GM12878 (cell line): Measurements from ENCODE around the gene NTM. TPM values are rescaled to one million over a fixed set of nuclear protein-coding genes. Genes with fewer than 3 reads are reported as not detected.
A peak's percentile ranks its signal among the peaks of the same experiment; 100 is the strongest.

Experiments used
- ATAC-seq: fragments of 200-7000 bp; cut with Tn5 transposase; 3 replicates; pipeline ENCODE4 v1.9.1; 2020; ENCODE audit warnings: mild to moderate bottlenecking, moderate library complexity
- BruUV-seq: library from RNA; stranded (reverse); fragments of 400-500 nt; replicated peaks from 2 replicates; lab custom pipeline; 2021; lab: Mats Ljungman, UMichigan
- CTCF ChIA-PET: fragments of 300-600 bp; sonication (Branson Sonifier 250); formaldehyde crosslinking; extraction: SDS; loops from one replicate; lab custom pipeline; 2021; ENCODE audit warnings: inconsistent platforms; lab: Yijun Ruan, JAX
- POLR2A ChIA-PET: fragments of 350-600 bp; formaldehyde crosslinking; extraction: SDS; loops from one replicate; lab custom pipeline; 2021; ENCODE audit warnings: inconsistent platforms; lab: Charles Lee
- RAD21 ChIA-PET: fragments of 300-600 bp; sonication (Branson Sonifier 250); formaldehyde crosslinking; loops from one replicate; lab custom pipeline; 2023; ENCODE audit warnings: antibody characterized with exemption; ENCODE audit not compliant: unreplicated experiment; lab: Charles Lee
- SMC1A ChIA-PET: fragments of 300-600 bp; sonication (Branson Sonifier 250); formaldehyde crosslinking; loops from one replicate; lab custom pipeline; 2023; ENCODE audit not compliant: unreplicated experiment, uncharacterized antibody; lab: Charles Lee
- DNase-seq: peaks from one replicate; pipeline ENCODE4 v3.0.0-alpha.2; 2011; ENCODE audit warnings: low read depth, low spot score
- FAIRE-seq: peaks from 3 replicates; lab custom pipeline; 2011; peaks lifted over from hg19 to GRCh38; lab: Jason Lieb, UNC
- H2AFZ ChIP-seq: 2 replicates; pipeline ENCODE4 v1.6.0; 2011; ENCODE audit warnings: low read depth, low read length, control low read depth; ENCODE audit not compliant: control insufficient read depth
- H3K27ac ChIP-seq: 2 replicates; pipeline ENCODE4 v1.5.1; 2011; ENCODE audit warnings: control low read depth; ENCODE audit not compliant: control insufficient read depth, insufficient read depth
- H3K27me3 ChIP-seq, 2 experiments: replicated peaks in 1 of 2; 2 replicates each; pipeline versions ENCODE4 v1.6.0 to v1.6.1; 2011; ENCODE audit warnings: low read length in 1 of 2; ENCODE audit not compliant: control insufficient read depth in 2 of 2, insufficient read depth in 2 of 2
- H3K36me3 ChIP-seq, 2 experiments: 2 replicates each; pipeline ENCODE4 v1.5.1; 2011; ENCODE audit warnings: low read length in 1 of 2; ENCODE audit not compliant: control insufficient read depth in 2 of 2, insufficient read depth in 2 of 2
- H3K4me1 ChIP-seq: 2 replicates; pipeline ENCODE4 v1.6.1; 2011; ENCODE audit warnings: mild to moderate bottlenecking, low read length, moderate library complexity, mixed read lengths; ENCODE audit not compliant: control insufficient read depth, insufficient read depth
- H3K4me2 ChIP-seq: 2 replicates; pipeline ENCODE4 v1.6.0; 2011; ENCODE audit warnings: control low read depth; ENCODE audit not compliant: control insufficient read depth, insufficient read depth
- H3K4me3 ChIP-seq: fragments of 200-600 bp; sonication (generic); 2 replicates; pipeline ENCODE4 v1.5.1; 2016
- H3K79me2 ChIP-seq: 2 replicates; pipeline ENCODE4 v1.6.0; 2011; ENCODE audit warnings: low read length; ENCODE audit not compliant: control insufficient read depth, insufficient read depth
- H3K9ac ChIP-seq: 2 replicates; pipeline ENCODE4 v1.8.0; 2011; ENCODE audit warnings: low read length, control low read depth, mixed read lengths; ENCODE audit not compliant: control insufficient read depth, insufficient read depth
- H3K9me3 ChIP-seq: replicated peaks from 3 replicates; pipeline ENCODE4 v1.5.1; 2011; ENCODE audit warnings: mild to moderate bottlenecking, low read length; ENCODE audit not compliant: control insufficient read depth, insufficient read depth
- H4K20me1 ChIP-seq: 2 replicates; pipeline ENCODE4 v1.6.0; 2011; ENCODE audit not compliant: control insufficient read depth, insufficient read depth
- BHLHE40 ChIP-seq, 2 experiments: fragments of 450-650 bp in 1 of 2; IDR thresholded peaks; 2 replicates each; pipeline ENCODE4 v1.6.1; 2011 to 2017; ENCODE audit warnings: low read depth in 2 of 2, borderline replicate concordance in 1 of 2, improper control_type of control experiment in 1 of 2, low read length in 1 of 2, mild to moderate bottlenecking in 1 of 2
- ESRRA ChIP-seq: IDR thresholded peaks from 2 replicates; pipeline ENCODE4 v1.6.1; 2012; ENCODE audit warnings: mild to moderate bottlenecking, low read length, improper control_type of control experiment
- NFYA ChIP-seq: IDR thresholded peaks from 2 replicates; pipeline ENCODE4 v1.6.1; 2011; ENCODE audit warnings: low read depth, mild to moderate bottlenecking, low read length, improper control_type of control experiment, borderline replicate concordance
- POLR2AphosphoS2 ChIP-seq: IDR thresholded peaks from 2 replicates; pipeline ENCODE4 v1.6.1; 2011; ENCODE audit warnings: low read depth, mild to moderate bottlenecking, low read length, improper control_type of control experiment, moderate library complexity
- RAD21 ChIP-seq: IDR thresholded peaks from 2 replicates; pipeline ENCODE4 v1.6.1; 2011; ENCODE audit warnings: mild to moderate bottlenecking, low read depth, low read length, moderate library complexity; ENCODE audit not compliant: insufficient read depth
- RELA ChIP-seq: fragments of 450-650 bp; IDR thresholded peaks from 2 replicates; pipeline ENCODE4 v1.8.0; 2014; ENCODE audit warnings: borderline replicate concordance; ENCODE audit not compliant: partially characterized antibody
- SMC3 ChIP-seq: IDR thresholded peaks from 2 replicates; pipeline ENCODE4 v1.6.1; 2011; ENCODE audit warnings: low read length, improper control_type of control experiment, borderline replicate concordance
- STAT1 ChIP-seq: fragments of 450-650 bp; conservative IDR thresholded peaks from 2 replicates; pipeline ENCODE4 v1.6.1; 2014; ENCODE audit warnings: antibody characterized with exemption, mild to moderate bottlenecking
- WGBS: methylation state at CpG from one replicate; pipeline ENCODE4 v1.1.6; 2016; ENCODE audit warnings: low lambda C conversion rate; ENCODE audit not compliant: insufficient replicate concordance, insufficient coverage; ENCODE audit errors: missing lambda C conversion rate; 5-methylcytosine and 5-hydroxymethylcytosine counted together
- in situ Hi-C: fragments of 300-500 bp; cut with MboI; formaldehyde crosslinking; loops from 9 replicates; pipeline ENCODE4 v1.14.3; 2018; ENCODE audit warnings: mixed read lengths
- intact Hi-C: fragments of 100-400 bp; cut with micrococcal nuclease; formaldehyde crosslinking; loops from one replicate; pipeline ENCODE4 v1.14.2; 2022; ENCODE audit not compliant: unreplicated experiment
- polyA plus RNA-seq, 11 experiments: library from polyadenylated mRNA; depleted of rRNA in 4 of 11; unstranded in 6 of 11; stranded (reverse) in 5 of 11; fragments of >200 nt; fragmentation: Nextera tagmentation in 4 of 11; fragmentation: Illumina TruSeq in 1 of 11; extraction: Ambion mirVana in 4 of 11; extraction: Trizol in 1 of 11; gene quantifications; 1 replicate in 1 of 11; 2 replicates in 10 of 11; pipeline versions ENCODE4 v1.2.1 to v1.2.3, GENCODE V29; 2011 to 2016; ENCODE audit warnings: inconsistent platforms in 2 of 11, missing spikeins in 2 of 11, low read depth in 1 of 11
- total RNA-seq, 4 experiments: library from RNA; depleted of rRNA in 3 of 4; stranded (reverse); fragments of >200 nt in 3 of 4; fragmentation: Illumina TruSeq in 1 of 4; extraction: Trizol in 1 of 4; gene quantifications; 2 replicates each; pipeline versions ENCODE4 v1.2.1 to v1.2.3, GENCODE V29; 2013 to 2021
- TF ChIP-seq, protein P1 (sequence below): fragments of 450-650 bp; IDR thresholded peaks from 2 replicates; pipeline ENCODE4 v1.6.1; 2017; ENCODE audit warnings: borderline replicate concordance
- TF ChIP-seq, protein P2 (sequence below): IDR thresholded peaks from 2 replicates; pipeline ENCODE4 v1.6.1; 2011; ENCODE audit warnings: borderline replicate concordance, low read depth, mild to moderate bottlenecking, moderate library complexity, low read length; ENCODE audit not compliant: insufficient read depth, poor library complexity, severe bottlenecking
- TF ChIP-seq, protein P3 (sequence below), 3 experiments: IDR thresholded peaks in 2 of 3; conservative IDR thresholded peaks in 1 of 3; 2 replicates each; pipeline ENCODE4 v1.5.1; 2011; ENCODE audit warnings: low read depth in 3 of 3, low read length in 3 of 3, mild to moderate bottlenecking in 3 of 3, control low read depth in 2 of 3, moderate library complexity in 2 of 3, inconsistent platforms in 1 of 3, mixed read lengths in 1 of 3; ENCODE audit not compliant: control insufficient read depth in 2 of 3, insufficient read depth in 1 of 3; ENCODE audit errors: extremely low read depth in 1 of 3
- TF ChIP-seq, protein P4 (sequence below): fragments of 450-650 bp; formaldehyde crosslinking; IDR thresholded peaks from 2 replicates; pipeline ENCODE4 v1.4.0; 2020; ENCODE audit warnings: mild to moderate bottlenecking, moderate library complexity

NTM gene
- total and polyA plus RNA-seq, 10 of the 15 experiments (the other 5 are each of a cell fraction or from before 2014, with no cell fraction given): not detected

DNA sequence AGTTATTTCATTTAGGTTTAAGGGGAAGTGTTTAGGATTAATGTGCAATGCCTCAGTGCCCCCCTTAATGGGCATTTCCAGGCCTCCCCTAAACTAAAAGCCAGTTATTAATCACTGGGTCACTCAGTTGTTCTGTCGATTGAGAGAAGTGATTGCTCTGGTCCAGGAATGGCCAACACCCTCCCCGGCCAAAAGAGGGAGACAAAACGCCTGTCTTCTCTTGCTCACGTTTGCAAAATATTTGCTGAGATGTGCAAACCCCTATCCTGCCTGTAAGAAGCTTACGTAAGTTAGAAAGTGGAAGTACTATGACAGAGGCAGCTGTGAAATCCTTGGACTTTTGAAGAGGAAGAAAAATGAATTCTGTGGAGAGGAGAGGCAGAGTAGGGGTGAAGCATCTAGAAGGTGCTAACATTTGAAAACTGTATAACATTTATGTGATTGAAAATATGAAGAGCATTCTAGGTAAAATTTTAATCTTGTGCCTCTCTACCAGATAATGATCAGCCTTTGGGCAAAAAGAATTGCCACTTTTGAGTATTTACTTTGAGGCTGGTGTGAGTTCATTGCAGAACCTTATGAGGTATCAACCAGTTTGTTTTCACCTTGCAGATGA is 37.7 kb downstream of the NTM start:
- no peak for FAIRE-seq

More for the DNA sequence above, 37.7 kb downstream of the NTM start:
- no TSS peak for BruUV-seq
- ATAC-seq: peak; percentile 74
- Histone ChIP-seq H3K4me3 (no peak overlapping the region), H3K79me2 (no peaks in the 10 kb centered on the region), H2AFZ (no peak overlapping the region), H4K20me1 (no peaks in the 10 kb centered on the region), H3K4me2 (no peak overlapping the region), H3K9me3 (no peaks in the 10 kb centered on the region), H3K27ac (no peak overlapping the region), H3K27me3 (no peaks in the 10 kb centered on the region; a peak in 1 of 4 replicates), H3K36me3 (no peaks in the 10 kb centered on the region), H3K4me1 (no peaks in the 10 kb centered on the region), H3K9ac (no peak overlapping the region)
- ChIA-PET RAD21 (no interaction called here), CTCF (no interaction called here), SMC1A (no interaction called here), POLR2A (no interaction called here)
- no peak for TF ChIP-seq STAT1
- no peak for TF ChIP-seq NFYA
- peak; percentile 38; the same call in 1 of the 2 replicates for TF ChIP-seq SMC3
- no peak for TF ChIP-seq ESRRA
- TF ChIP-seq, protein P1, sequence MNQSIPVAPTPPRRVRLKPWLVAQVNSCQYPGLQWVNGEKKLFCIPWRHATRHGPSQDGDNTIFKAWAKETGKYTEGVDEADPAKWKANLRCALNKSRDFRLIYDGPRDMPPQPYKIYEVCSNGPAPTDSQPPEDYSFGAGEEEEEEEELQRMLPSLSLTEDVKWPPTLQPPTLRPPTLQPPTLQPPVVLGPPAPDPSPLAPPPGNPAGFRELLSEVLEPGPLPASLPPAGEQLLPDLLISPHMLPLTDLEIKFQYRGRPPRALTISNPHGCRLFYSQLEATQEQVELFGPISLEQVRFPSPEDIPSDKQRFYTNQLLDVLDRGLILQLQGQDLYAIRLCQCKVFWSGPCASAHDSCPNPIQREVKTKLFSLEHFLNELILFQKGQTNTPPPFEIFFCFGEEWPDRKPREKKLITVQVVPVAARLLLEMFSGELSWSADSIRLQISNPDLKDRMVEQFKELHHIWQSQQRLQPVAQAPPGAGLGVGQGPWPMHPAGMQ: no peak
- TF ChIP-seq POLR2AphosphoS2: no peak
- 0 out of 2 replicates have a peak, but pooled peaks have one; percentile 26 for TF ChIP-seq RAD21
- TF ChIP-seq, protein P2, sequence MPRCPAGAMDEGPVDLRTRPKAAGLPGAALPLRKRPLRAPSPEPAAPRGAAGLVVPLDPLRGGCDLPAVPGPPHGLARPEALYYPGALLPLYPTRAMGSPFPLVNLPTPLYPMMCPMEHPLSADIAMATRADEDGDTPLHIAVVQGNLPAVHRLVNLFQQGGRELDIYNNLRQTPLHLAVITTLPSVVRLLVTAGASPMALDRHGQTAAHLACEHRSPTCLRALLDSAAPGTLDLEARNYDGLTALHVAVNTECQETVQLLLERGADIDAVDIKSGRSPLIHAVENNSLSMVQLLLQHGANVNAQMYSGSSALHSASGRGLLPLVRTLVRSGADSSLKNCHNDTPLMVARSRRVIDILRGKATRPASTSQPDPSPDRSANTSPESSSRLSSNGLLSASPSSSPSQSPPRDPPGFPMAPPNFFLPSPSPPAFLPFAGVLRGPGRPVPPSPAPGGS: peak; percentile 51
- TF ChIP-seq, protein P3, sequence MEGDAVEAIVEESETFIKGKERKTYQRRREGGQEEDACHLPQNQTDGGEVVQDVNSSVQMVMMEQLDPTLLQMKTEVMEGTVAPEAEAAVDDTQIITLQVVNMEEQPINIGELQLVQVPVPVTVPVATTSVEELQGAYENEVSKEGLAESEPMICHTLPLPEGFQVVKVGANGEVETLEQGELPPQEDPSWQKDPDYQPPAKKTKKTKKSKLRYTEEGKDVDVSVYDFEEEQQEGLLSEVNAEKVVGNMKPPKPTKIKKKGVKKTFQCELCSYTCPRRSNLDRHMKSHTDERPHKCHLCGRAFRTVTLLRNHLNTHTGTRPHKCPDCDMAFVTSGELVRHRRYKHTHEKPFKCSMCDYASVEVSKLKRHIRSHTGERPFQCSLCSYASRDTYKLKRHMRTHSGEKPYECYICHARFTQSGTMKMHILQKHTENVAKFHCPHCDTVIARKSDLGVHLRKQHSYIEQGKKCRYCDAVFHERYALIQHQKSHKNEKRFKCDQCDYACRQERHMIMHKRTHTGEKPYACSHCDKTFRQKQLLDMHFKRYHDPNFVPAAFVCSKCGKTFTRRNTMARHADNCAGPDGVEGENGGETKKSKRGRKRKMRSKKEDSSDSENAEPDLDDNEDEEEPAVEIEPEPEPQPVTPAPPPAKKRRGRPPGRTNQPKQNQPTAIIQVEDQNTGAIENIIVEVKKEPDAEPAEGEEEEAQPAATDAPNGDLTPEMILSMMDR (IDR thresholded peaks at IDR 0.05 in 2 of 3, conservative IDR thresholded peaks at IDR 0.05 in 1 of 3; ENCODE audit: control insufficient read depth in 2 of 3, extremely low read depth in 1 of 3, insufficient read depth in 1 of 3, low read depth in 3 of 3, low read length in 3 of 3): peak; percentile 50 to 62 (median 54); a peak in 4 of 6 replicates
- no peak for TF ChIP-seq RELA
- TF ChIP-seq, protein P4, sequence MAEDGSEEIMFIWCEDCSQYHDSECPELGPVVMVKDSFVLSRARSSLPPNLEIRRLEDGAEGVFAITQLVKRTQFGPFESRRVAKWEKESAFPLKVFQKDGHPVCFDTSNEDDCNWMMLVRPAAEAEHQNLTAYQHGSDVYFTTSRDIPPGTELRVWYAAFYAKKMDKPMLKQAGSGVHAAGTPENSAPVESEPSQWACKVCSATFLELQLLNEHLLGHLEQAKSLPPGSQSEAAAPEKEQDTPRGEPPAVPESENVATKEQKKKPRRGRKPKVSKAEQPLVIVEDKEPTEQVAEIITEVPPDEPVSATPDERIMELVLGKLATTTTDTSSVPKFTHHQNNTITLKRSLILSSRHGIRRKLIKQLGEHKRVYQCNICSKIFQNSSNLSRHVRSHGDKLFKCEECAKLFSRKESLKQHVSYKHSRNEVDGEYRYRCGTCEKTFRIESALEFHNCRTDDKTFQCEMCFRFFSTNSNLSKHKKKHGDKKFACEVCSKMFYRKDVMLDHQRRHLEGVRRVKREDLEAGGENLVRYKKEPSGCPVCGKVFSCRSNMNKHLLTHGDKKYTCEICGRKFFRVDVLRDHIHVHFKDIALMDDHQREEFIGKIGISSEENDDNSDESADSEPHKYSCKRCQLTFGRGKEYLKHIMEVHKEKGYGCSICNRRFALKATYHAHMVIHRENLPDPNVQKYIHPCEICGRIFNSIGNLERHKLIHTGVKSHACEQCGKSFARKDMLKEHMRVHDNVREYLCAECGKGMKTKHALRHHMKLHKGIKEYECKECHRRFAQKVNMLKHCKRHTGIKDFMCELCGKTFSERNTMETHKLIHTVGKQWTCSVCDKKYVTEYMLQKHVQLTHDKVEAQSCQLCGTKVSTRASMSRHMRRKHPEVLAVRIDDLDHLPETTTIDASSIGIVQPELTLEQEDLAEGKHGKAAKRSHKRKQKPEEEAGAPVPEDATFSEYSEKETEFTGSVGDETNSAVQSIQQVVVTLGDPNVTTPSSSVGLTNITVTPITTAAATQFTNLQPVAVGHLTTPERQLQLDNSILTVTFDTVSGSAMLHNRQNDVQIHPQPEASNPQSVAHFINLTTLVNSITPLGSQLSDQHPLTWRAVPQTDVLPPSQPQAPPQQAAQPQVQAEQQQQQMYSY (CRISPR knock-in tag): no peak
- peak in 1 of 2 experiments; percentile 47; a peak in 1 of 4 replicates for TF ChIP-seq BHLHE40 (IDR thresholded peaks at IDR 0.05; ENCODE audit: borderline replicate concordance in 1 of 2, low read depth in 2 of 2, low read length in 1 of 2)
- DNase-seq: no peak
- intact Hi-C loops (loop anchor here (1.0 kb wide), 2 partner anchors 104 to 266 kb away; no protein-coding TSS in a partner anchor), in situ Hi-C loops (no loop called here)
- 1% methylated on average over 5 of the region's 5 CpGs for WGBS
